NCI-H2029 treated with DMSO at 0.1 percent for 48 hours (cell line): ENCODE measurements around the gene UVSSA.
"Not testable (repeated sequence)": the region's sequence is repeated elsewhere in the genome, so short reads cannot be mapped to it uniquely, and the experiment has no call there.

ENCODE experiments used
- DNase-seq: peaks from one replicate; lab custom pipeline; 2025; lab: John Stamatoyannopoulos, UW

Gene UVSSA

DNA sequence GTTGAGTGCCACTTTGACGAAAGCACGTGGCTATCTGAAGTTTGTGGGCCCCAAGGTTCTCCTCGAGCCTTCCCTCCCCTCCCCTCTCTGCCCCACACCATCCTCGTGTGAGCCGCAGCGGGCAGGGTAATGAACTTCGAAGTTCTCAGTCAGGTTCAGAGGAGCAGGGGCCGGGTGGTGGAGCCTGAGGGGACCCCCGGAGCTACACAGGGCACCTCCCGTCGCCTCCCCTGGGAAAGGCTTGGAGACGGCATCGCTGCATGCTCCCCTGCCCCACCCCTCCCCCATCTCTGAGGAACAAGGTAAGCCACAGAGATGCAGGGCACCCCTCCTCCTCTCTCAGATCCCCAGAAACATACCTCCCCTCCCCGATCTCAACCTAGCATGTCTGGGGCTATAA, 62.1 kb downstream of the UVSSA start:
- DNase-seq = no peak

DNA sequence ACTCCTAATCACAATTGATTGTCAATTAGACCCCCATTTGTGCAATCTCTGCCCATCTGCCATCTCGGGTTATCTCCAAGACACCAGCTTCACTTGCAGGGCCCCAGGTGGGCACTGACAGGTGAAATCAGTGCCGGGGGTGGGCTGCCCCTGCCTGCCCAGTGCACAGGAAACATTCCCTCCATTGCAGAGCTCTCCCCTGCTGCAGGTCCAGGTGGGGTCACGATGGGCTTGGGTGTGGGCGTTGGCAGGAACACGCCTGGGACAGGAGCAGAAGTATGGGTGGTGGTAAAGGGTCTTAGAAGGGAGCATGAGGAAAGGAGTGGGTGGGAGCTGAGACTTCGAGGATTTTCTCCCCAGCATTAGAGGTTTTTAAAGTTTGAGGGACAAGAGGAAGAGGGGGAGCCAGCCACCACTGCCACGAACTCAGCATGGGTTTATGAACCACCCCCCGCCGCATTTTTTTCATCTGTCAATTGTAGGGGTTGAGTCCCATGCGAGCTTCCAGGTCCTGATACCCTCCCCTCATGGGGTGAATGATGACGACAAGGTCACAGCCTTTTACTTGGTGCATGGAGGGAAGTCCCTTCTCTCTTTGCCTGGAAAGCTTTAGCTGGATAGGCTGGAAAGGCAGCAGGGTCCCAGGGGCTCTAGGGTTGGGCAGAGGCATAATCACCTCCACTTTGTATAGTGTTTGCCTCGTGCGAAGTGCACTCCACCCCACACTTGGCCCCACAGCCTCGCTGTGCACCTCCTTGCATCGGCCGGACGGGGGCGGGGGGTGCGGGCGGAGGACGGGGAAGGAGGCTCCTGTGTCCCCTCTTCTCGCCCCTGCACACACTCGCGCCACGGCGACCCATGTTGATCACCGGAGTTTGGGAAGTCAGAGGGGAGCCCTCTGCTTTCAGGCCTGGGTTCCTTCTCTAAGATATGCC, 62.8 kb downstream of the UVSSA start:
- no peak for DNase-seq

DNA sequence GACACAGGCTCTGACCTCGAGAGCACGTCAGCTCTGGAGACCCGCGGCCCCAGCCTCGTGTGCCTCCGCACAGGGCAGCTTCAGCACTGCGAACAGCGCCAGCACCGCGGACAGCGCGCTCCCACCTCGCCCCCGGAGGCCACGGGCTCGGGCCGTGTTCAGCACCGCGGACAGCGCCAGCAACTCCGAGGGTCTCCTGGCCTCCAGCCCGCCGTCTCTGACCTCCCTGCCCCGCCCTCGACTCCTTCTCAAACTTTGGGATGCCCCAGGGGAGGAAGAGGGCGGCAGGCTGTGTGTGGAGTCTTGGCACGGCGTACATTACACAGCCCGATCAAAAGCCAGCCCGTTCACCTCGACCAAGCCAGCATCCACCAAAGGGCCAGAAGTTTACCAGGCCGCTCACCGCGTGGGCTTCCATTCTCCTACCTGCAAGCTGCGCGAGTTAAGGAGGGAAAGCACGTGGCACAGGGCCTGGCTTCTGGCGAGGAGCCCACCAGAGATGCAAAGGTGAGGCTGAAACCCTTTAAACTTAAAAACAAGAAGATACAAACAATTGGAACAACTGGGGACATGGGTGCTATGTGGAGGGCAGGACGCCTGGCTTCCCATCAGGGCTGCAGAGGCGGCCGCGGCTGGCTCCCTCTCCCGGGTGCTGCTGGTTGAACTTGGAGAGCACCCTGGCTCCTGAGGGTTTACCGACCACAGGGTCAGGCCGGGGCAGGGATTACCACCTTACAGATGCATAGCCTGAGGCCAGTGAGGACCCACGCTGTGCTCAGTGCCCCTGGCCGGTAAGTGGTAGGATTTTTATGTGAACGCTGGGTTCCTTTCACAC, 63.7 kb downstream of the UVSSA start:
- DNase-seq = no peak

DNA sequence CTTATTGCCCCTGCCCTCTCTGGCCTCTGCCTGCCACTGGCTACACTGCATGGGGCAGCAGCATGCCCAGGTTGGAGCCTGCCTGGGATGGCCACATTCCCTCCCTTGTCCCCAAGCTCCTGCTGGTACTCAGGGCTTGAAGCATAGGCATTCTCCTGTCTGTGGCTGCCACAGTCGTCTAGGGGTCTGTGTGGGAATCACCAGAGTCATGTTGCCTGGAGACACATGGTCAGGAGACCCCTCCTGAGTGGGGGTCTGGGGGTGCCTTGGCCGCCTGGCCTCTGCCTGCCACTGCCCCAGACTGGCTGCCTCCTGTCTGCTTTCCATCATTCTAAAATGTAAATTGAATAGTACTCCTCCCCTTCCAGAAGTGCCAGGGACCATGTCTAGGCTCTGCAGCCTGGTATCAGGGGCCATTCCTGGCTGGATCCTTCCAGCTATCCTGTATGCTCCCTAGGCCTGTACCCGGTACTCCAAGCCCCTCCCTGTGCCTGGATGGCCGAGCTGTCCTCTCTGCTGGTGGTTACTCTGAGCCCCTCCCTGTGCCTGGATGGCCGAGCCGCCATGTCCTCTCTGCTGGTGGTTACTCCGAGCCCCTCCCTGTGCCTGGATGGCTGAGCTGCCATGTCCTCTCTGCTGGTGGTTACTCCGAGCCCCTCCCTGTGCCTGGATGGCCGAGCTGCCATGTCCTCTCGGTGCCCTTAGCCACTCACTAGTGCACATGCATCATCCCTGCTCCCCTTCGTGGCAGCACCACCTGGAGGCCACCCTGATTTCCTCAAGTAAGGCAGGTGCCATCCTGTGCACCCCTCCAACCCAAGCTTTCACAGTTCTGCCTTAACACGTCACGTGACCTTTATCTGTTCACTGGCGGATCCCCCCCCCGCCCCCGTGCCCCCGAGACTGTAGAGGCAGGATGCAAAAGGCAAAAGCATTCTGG, 64.7 kb downstream of the UVSSA start:
- no peak for DNase-seq

DNA sequence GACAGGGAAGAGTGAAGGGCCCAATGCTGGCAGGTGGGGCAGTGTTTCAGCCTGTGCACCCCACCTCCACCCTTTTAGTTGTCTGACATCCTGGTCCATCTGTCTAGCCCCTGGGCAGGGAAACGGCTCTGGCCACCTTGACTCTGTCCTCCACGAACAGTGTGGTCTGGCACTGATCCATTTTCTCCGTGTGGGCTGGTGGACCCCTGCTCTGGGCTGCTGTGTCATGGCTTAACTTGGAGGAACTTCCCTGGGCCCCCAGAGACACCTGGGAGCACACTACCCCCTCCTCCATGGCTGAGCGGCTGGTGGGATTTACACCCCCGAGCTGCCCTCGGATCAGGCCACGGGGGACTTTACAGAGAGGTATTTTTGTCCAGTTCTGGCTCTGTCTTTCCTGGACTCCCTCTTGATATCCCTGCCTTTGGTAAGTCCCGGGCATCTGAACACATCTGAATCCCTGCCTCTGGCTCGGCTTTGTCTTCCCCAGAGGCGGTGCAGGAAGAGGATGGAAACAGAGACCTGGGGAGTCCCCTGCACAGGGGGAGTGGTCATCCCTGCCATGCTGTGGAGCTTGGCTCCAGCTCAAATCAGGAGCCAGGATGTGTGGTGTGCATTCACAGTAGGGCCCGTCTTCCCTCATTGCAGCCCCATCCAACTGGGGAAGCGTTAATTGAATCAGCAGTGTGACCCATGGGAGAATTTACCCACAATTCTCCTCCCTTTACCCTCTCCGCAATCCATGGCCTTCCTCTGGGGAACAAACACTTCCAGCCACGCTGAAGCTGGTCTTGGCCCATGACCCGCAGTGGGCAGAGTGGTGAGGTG, 65.6 kb downstream of the UVSSA start:
- no peak for DNase-seq

DNA sequence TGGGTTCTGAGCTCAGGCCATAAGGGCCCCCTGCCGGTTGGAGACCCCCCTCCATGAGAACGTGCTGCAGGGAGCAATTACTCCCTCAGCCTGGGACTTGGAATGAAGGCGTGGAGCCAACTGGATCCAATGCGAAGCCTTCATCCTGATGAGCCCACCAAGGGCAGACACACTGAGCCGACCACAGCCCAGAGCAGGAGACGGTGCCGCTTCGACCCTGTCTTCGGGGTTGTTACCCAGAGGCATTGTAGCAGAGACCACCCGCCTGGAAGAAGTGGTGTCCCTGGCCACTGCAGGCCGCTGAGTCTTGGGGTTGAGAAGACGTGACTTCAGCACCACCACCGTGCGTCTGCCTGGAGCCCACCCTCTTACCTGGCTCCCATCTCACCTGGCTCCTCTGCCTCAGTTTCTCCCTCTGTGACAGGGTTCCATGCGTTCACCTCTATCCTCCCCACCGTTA, 66.2 kb downstream of the UVSSA start:
- DNase-seq = no peak

DNA sequence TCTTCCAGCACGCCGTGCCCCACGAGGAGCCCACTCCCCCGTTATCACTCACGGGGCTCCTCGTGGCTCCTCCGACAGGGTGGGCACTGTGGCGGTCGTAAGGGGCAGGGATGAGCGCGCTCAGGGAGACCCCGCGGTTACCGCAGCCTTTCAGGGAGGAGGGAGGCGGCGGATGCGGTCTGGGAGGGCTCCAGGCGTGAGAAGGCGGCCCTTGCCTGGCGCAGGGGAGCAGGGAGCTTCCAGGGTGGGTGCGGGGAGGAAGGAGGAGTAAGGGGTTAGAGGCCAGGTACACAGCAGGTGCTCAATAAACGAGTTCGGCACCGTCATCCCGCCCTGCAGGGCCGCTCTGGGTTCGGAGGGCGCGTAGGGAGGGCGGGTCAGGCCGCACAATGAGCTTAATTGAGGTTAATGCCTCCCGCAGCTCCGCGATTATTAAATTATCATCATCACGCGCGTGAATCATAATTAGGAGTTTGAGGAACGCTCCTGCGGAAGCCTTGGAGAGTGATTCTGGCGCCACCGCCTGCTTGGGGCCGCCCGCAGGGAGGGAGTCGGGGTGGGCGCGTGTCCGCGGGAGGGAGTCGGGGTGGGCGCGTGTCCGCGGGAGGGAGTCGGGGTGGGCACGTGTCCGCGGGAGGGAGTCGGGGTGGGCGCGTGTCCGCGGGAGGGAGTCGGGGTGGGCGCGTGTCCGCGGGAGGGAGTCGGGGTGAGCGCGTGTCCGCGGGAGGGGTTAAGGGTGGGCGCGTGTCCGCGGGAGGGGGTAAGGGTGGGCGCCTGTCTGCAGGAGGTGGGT, 66.9 kb downstream of the UVSSA start:
- DNase-seq = no peak

DNA sequence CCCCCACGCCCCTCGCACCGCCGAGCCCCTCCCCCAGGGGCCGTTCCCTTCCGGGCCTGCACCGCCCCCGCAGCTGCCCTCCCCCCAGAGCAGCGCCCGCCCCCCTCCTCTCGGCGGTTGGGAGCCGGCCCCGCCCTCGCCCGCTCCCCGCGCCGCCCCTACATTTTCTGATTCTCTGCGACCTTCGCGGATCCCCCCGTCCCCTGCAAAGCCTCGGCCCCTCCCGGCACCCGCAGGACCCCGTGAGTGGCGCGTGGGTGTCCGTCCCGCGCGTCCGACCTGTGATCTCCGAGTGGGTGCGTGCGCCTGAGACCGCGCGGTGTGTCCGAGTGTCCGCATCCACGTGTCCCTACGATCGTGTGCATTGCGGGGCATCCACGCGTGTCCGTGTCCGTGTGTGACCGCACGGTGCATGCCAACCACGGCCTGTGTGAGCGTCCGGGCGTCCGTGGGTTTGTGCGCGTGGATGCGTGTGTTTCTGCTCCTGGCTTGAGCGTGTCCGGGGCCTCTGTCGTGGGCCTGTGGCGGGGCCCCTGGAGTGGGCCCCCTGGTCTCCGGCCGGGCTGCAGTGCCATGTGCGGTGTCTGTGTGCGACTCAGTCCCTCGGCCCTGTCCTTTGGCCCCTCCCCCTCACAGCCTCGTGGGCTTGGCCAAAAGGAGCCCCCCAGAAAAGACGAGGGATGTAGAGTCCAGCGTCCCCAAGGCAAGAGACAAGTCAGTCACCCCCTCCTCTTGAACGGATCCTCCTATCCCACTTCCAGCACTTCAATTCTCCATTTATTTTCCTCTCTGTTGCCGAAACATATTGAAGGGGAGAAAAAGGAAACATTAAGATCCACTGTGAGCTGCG, 68.0 kb downstream of the UVSSA start:
- no peak for DNase-seq

DNA sequence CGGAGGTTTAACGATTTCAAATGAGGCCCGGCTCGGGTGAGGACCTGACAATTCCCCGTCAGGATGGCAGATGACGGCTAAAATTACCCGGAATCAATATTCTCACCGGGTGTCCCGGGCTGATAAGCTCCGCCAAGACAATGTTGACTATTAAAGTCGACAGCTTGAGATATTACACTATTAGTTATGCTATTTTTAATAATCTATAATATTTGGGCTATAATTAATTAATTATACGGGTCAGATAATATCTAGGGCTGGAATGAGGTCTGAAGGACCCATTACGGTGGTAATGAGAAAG, 68.6 kb downstream of the UVSSA start:
- no peak for DNase-seq

DNA sequence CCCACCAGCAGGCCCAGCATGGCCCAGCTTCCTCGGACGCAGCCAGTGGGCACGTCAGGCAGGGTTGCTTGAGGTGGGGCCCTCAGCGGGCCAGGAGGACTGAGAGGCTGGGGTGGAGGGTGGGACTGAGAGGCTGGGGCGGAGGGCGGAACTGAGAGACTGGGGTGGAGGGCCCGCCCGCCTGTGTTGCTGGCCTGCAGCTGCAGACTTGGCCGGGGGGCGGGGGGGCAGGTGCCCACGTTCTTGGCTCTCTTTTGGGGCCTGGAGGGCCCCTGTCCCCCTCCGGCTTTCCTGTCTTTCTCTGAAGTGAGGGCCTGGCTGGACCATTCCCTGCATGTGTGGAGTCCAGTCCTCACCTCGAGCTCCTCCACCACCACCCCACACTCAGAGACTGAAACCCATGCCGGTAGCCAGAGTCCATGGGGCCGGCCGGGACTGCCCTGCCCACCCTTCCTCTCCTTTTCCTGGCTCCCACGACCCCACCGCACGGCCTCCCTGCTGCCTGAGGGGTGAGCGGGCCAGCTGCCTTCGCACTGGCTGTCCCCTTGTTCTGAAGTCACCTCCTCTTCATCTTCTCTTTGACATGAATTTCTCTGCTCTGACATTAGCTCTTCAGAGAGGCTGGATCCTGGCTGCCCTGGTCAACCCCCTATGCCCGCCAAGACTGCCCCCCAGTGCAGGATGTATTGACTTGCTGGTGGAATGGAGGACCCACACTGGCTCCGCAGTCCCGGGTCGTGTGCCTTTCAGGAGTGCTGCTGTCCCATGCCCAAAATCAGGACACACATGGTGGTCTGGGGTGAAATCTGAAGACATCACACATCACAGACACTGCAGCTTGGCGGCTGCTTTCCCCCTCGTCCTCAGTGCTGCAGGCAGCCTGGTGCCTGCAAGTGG, 69.3 kb downstream of the UVSSA start:
- no peak for DNase-seq

DNA sequence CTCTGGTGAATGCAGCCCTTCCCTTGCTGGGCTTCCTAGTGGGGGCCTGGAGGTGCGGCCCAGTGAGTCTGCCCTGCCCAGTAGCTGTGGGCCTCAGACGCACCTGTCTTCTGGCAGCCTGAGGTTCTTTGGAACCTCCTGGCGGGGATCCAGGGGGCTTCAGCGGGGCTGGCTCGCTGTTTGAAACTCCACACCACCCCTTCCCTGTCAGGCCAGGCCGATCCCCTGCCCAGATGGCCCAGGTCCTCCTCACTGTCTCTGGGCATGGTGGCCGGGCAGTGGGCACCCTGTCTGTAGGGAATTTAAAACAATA, 69.9 kb downstream of the UVSSA start:
- DNase-seq = no peak

DNA sequence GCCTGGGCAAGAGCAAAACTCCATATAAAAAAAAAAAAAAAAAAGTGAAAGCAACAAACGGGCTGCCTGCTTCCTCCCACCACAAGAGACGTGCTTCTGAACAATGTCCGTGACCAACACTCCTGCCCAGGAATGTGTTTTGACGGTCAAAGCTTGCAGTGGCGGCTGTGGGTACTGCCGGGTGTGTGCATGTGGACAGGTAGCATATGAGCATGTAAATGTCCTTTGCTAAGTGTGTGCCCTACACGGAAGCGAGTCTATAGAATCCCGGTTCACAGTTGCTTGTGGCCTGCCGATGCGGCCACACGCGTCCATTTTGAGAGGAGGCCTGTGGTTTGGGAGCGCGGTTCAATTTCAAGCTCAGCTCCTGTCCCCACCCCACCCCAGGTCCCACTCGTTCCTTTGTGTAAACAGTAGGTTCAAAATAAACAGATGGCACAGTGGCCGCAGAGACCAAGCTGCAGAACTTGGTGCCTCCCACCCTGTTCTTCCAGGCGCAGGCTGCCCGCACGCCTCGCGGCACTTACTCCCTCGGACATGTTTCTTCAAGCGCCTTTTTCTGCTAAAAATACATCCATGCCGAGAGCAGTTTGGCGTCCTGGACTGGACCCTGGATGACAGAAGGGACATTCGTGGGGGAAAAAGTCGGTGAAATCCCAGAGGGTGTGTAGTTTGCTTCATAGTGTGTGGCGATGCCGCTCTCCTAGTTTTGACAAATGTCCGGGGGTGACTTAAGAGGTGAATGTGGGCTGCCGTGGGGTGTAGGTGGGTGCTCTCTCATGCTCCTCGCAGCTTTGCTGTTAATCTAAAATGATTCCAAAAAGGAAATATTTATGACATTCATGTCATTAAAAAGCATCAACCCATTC, 70.7 kb downstream of the UVSSA start:
- DNase-seq = no peak

DNA sequence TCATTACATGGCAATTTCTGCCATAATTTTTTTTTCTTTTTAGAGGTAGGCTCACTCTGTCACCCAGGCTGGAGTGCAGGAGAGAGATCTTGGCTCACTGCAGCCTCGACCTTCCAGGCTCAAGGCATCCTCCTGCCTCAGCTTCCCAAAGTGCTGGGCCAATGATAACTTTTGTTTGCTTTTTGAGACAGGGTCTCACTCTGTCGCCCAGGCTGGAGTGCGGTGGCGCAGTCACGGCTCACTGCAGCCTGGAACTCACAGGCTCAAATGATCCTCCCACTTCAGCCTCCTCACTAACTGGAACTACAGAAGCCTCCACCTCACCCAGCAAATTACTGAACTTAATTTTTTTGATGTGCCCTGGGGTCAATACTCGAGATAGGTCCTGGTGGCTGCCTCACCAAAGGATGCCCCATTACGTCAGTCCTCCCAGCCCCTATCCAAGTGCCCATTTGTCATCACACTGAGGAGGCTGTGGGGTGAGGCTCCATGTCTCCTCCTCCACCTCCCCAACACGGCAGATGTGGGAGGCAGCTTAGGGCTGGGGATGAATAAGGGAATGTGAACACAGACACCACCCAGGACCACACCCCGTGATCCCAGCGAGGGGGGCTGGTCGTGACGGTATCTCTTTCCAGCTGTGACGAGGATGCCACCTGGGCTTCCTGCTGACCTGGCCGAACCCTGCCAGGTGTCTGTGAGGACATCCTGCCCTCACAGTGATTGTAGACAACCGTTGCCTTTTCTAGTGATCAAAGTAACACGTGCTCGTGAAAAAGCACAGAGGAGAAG, 71.7 kb downstream of the UVSSA start:
- no peak for DNase-seq

DNA sequence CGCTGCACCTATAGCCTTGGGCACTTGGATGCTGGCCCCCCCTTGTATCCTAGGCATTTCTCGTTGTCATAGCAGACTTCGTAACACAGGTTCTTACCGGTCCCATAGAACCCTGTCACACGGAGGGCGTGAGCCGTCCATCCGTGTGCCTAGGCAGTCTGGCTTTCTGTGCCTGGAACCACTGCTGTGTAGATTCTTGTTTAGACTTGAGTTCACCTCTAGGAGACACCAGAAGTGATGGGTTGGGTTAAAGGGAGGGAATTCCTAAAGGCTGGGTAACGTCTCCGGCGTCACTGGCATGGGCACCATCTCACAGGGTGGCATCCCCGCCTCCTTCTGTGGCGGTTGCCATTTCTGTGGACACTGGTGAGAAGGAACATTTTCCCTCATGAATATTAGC, 72.7 kb downstream of the UVSSA start:
- DNase-seq = no peak

DNA sequence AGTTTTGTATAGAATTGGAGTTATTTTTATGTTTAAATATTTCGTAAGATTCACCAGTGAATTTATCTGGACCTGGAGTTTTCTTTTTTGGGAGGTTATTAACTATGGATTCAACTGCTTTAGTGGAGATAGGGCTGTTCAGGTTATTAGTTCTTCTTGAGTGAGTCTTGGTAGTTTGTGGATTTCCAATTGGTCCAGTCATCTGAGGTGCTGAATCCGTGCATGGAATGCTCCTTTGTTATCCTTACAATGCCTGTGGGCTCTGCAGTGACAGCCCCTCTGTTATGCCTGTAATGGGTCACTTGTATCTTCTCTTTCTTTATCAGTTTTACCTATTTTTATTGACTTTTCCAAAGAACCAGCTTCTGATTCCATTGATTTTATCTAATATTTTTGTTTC, 74.6 kb downstream of the UVSSA start:
- DNase-seq = no peak

DNA sequence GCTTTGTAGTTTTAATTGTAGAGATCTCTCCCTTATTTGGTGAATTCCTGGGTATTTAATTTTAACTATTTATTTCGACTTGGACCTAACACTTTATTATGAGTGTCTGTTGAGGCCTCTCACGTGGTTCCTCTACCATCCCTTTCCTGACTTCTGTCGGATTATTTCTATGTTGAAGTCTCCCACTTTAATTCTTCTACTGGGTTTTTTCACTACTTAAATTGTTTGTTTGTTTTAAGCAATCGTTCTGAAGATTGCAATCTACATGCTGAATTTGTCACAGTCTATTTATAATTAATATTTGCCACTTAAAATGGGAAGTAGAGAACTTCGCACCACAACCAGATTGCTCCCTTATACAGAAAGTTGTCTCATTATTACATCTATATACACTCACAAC, 80.0 kb downstream of the UVSSA start:
- no peak for DNase-seq

DNA sequence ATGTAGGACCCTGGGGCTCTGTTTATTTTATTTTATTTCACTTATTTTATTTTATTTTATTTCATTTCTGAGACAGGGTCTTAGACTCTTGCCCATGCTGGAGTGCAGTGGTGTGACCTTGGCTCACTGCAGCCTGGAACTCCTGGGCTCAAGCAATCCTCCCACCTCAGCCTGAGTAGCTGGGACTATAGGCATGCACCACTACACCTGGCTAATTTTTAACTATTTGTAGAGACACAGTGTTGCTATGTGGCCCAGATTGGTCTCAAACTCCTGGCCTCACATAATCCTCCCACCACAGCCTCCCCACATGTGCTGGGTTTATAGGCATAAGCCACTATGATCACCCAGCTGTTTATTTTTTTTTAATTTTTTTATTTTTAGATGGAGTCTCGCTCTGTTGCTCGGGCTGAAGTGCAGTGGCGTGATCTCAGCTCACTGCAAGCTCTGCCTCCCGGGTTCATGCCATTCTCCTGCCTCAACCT, 96.7 kb downstream of the UVSSA start:
- not testable (repeated sequence) for DNase-seq
